SH-SY5Y (cell line): ENCODE measurements around the gene CLHC1.

Experiments used
- GATA2 ChIP-seq: IDR thresholded peaks from 2 replicates; pipeline ENCODE4 v1.6.1; 2011; ENCODE audit warnings: mild to moderate bottlenecking, low read depth, low read length
- GATA3 ChIP-seq: IDR thresholded peaks from 2 replicates; pipeline ENCODE4 v1.6.1; 2011; ENCODE audit warnings: low read depth, mild to moderate bottlenecking, low read length, moderate library complexity

DNA sequence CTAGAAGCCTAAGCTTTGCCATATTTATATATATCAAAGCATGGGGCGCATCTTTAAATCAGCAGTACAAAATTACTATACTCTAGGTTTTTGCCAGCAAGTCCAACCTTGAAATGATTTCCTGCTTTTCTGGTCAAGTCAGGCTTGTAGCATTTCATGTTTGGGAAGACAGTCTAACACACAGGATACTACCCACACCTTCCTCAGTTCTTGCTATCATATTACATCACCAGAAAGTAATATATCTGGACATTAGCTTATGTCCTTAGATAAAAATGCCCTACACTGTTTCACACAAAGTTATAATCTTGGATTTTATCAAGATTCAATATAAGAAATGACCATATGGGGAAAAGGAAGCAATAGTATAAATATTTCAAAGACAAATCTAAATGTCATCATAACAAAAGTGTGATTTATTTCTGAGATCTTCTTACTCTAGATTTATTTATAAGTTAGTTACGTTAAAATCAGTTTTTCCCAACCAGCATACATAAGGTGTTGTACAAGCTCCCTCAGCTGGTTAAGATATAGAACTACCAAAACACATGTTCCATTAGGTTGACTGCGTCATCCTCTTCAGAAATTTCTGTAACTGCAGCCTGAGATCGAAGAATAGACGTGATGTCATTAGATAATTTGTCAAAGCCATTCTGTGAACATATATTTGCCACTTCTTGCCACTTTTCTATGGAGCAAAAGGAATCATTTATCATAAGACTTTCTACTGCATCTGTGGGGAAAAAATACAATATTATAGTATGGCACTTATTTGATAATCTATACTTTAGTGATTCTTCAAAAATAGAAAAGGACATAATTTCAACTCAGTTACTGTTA lies 56.6 kb downstream of the CLHC1 start:
- TF ChIP-seq GATA2 (no peak), GATA3 (no peak)
